ENCODE results near the gene CBL.

Gene CBL

DNA sequence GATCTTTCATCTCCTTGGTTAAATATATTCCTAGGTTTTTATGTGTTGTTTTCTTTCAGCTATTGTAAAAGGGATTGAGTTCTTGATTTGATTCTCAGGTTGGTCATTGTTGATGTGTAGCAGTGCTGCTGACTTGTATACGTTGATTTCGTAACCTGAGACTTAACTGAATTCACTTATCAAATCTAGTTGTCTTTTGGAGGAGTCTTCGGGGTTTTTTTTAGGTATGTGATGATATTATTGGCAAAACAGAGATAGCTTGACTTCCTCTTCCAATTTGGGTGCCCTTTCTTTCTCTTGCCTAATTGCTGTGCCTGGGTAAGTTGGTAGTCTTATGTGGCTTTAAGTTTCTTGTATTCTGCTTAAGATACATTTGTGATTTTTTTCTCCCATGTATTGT, 52.8 kb downstream of the CBL start:
- TF ChIP-seq SPI1 (IDR thresholded peaks at IDR 0.05; ENCODE audit: low read depth, low read length) = peak; percentile 35; the same call in 1 of the 2 replicates
- no peak for TF ChIP-seq POU2F2 (IDR thresholded peaks at IDR 0.05; ENCODE audit: low read depth, low read length)
- FAIRE-seq (peak; percentile 65), DNase-seq (ENCODE audit: insufficient read length, low spot score) (no peak)

DNA sequence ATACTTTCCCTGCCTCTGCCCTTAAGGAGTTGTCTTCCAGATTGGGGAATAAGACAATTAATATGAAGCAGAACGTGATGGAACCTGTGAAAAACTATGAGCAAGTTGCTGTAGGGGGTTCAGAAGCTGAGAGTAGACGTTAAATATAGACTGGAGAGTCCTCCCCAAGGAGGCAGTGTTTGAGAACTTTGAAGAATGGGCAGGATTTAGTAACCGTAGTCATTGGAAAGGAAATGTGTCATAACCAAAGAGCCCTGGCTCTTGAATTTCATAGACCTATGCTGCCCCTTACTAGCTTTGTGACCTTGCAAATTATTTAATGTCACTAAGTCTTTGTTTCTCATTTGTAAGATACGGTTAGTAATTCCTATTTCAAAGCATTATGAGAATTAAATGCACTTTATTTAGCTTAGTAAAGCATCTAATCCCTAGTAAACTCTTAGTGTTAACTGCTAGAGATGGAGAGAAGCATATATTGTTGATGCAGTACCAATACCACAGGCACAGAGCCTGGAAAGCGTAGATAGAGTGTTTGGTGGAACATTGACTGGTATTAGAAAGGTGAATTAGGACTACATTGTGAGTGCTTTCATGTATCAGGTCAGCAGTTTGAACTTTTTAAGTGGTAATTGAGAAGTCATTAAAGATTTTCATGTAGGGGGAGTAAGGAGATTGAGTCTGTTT, 56.7 kb downstream of the CBL start:
- FAIRE-seq = peak; percentile 88
- TF ChIP-seq POU2F2 (IDR thresholded peaks at IDR 0.05; ENCODE audit: low read depth, low read length) (no peak), POLR2A (IDR thresholded peaks at IDR 0.05; ENCODE audit: low read depth, low read length) (no peak), POLR2AphosphoS5 (IDR thresholded peaks at IDR 0.05; ENCODE audit: low read depth, low read length) (no peak), SPI1 (IDR thresholded peaks at IDR 0.05; ENCODE audit: low read depth, low read length) (no peak)
- no peak for DNase-seq (ENCODE audit: insufficient read length, low spot score)

DNA sequence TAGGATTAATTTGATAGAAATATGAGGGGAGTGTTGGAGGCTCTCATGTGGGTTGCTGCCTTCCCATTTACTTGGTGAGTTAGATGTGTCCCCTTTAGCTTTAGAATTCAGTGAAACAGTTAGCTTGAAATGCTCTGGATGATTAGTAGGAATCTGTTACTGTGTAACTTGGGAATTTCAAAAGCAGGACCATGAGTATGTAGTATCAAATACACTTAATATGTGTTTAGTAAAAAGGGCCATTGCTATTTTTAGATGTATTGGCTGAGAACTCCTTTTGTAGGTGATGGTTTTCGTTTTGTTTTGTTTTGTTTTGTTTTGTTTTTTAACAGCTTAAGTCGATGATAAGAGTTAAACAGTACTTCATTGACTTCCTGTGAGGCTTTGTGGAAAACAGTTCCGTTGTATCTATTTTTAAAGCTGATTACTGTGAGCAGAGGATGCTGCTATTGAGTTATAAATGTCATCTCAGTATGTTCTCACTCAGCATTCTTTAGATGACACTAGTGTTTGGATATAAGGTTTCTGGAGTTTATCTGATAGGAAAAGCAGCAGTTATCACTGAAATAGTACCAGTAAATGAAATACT, 57.3 kb downstream of the CBL start:
- FAIRE-seq (no peak), DNase-seq (ENCODE audit: insufficient read length, low spot score) (no peak)
- TF ChIP-seq POLR2AphosphoS5 (IDR thresholded peaks at IDR 0.05; ENCODE audit: low read depth, low read length) = no peak
- TF ChIP-seq SPI1 (IDR thresholded peaks at IDR 0.05; ENCODE audit: low read depth, low read length) = no peak
- TF ChIP-seq TAF1 (IDR thresholded peaks at IDR 0.05; ENCODE audit: low read depth, low read length) = no peak
- TF ChIP-seq PAX5 (IDR thresholded peaks at IDR 0.05; ENCODE audit: insufficient read depth, low read length, severe bottlenecking) = no peak
- no peak for TF ChIP-seq POU2F2 (IDR thresholded peaks at IDR 0.05; ENCODE audit: low read depth, low read length)
- TF ChIP-seq POLR2A (IDR thresholded peaks at IDR 0.05; ENCODE audit: low read depth, low read length) = no peak

DNA sequence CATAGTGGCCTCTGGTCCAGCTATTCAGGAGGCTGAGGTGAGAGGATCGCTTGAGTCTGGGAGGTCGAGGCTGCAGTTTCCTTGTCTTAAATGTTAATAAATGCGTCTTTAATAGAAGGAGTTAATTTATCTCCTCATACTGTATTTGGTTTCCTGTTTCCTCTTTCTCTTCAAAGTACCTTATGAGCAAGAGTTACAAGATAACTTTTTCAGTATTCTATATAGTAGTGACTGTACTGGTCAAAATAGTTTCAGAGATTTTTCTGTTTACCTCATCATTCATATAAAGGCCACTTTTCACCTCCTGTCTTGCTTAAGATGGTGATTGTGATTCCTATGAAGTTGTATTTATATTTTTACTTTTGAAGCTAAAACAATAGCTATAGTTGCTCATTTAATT, 59.9 kb downstream of the CBL start:
- FAIRE-seq (no peak), DNase-seq (ENCODE audit: insufficient read length, low spot score) (no peak)
- TF ChIP-seq TAF1 (IDR thresholded peaks at IDR 0.05; ENCODE audit: low read depth, low read length) = no peak
- no peak for TF ChIP-seq POLR2A (IDR thresholded peaks at IDR 0.05; ENCODE audit: low read depth, low read length)
- TF ChIP-seq SPI1 (IDR thresholded peaks at IDR 0.05; ENCODE audit: low read depth, low read length) = no peak
- TF ChIP-seq PAX5 (IDR thresholded peaks at IDR 0.05; ENCODE audit: insufficient read depth, low read length, severe bottlenecking) = no peak
- no peak for TF ChIP-seq POU2F2 (IDR thresholded peaks at IDR 0.05; ENCODE audit: low read depth, low read length)
- no peak for TF ChIP-seq POLR2AphosphoS5 (IDR thresholded peaks at IDR 0.05; ENCODE audit: low read depth, low read length)

DNA sequence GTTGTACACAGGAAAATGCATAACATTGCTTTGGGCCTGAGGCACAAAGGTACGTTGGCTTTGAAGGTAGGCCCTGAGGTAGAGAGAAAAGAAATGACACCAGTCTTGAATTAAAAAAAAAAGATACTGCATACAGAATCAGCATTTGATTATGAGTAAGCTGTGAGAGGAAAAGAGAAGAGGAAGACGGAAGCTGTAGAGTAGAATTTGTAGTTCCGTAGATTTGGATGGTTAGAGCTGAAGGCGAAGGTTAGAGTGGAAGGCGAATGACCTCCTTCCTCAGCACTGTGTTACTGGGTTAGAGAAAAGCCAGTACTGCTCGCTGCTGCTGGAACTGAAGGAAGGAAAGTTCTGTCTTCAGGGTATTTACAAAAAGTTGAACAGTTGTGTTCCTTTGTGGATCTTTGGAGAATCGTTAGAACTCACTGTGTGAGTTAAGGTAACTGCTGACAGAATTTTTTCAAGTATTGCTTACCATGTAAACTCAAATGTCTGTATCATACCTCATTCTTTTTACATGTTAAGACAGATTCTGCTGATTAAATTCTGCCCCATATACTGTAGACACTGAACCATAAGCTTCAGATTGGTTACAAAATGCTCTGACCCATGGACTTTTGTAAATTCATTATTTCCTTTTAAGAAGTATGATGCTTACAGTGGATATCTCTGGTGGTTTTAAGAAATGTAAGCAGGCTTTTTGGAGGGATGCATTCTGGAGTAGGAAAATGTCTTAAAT, 60.5 kb downstream of the CBL start:
- FAIRE-seq (peak; percentile 59), DNase-seq (ENCODE audit: insufficient read length, low spot score) (no peak)
- no peak for TF ChIP-seq SPI1 (IDR thresholded peaks at IDR 0.05; ENCODE audit: low read depth, low read length)
- no peak for TF ChIP-seq PAX5 (IDR thresholded peaks at IDR 0.05; ENCODE audit: insufficient read depth, low read length, severe bottlenecking)
- TF ChIP-seq TAF1 (IDR thresholded peaks at IDR 0.05; ENCODE audit: low read depth, low read length) = no peak
- TF ChIP-seq POU2F2 (IDR thresholded peaks at IDR 0.05; ENCODE audit: low read depth, low read length) = no peak
- TF ChIP-seq POLR2AphosphoS5 (IDR thresholded peaks at IDR 0.05; ENCODE audit: low read depth, low read length) = no peak
- no peak for TF ChIP-seq POLR2A (IDR thresholded peaks at IDR 0.05; ENCODE audit: low read depth, low read length)

DNA sequence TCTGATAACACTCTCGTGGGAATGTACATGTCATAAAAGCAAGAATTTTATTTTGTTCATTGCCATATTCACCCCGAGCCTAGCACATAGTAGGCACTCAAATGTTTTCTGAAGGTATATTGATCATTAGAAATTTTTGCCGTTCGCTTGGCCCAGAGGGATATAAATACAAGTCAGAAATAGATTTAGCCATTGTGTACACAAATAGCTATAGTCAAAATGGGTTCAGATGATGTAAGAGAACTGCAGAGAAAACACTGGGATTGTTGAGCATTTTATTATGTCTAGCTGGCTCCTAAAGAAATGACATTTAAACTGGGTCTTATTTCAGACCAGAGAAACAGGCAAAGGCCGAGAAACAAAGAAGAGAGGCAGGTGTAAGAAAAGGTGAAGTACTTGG, 61.5 kb downstream of the CBL start:
- TF ChIP-seq POLR2AphosphoS5 (IDR thresholded peaks at IDR 0.05; ENCODE audit: low read depth, low read length) (no peak), POLR2A (IDR thresholded peaks at IDR 0.05; ENCODE audit: low read depth, low read length) (no peak), TAF1 (IDR thresholded peaks at IDR 0.05; ENCODE audit: low read depth, low read length) (no peak), PAX5 (IDR thresholded peaks at IDR 0.05; ENCODE audit: insufficient read depth, low read length, severe bottlenecking) (no peak), SPI1 (IDR thresholded peaks at IDR 0.05; ENCODE audit: low read depth, low read length) (no peak), POU2F2 (IDR thresholded peaks at IDR 0.05; ENCODE audit: low read depth, low read length) (no peak)
- no peak for DNase-seq (ENCODE audit: insufficient read length, low spot score)

DNA sequence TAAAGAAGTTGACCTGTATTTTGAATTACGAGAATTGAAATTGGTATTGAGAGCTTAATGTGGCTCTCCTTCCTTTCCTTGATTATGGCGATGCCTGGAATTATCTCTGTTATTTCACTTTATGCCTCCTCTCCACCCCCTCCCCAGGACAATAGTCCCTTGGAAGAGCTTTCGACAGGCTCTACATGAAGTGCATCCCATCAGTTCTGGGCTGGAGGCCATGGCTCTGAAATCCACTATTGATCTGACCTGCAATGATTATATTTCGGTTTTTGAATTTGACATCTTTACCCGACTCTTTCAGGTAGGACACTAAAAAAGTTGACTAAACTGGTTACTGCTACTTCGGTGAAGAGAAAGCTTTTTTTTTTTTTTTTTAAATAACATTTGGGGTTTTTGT, 67.6 kb downstream of the CBL start:
- DNase-seq (ENCODE audit: insufficient read length, low spot score) (no peak), FAIRE-seq (no peak)

More for the DNA sequence above, 61.5 kb downstream of the CBL start:
- peak; percentile 13 for FAIRE-seq

DNA sequence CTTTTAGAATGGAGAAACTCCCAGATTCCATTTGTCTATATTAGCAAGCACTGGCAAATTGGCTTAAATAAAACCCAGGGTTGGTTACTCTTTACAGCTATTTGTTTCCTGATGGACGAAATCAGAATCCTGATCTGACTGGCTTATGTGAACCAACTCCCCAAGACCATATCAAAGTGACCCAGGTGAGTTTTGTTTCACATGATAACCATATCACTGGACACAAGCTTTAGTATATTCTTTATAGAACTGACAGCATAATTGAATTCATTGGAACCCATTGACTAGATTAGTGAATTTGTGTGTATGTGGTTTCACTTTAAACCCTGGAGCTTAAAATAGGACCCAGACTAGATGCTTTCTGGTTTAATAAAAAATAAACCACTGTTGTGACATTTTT, 71.5 kb downstream of the CBL start:
- DNase-seq (ENCODE audit: insufficient read length, low spot score) (no peak), FAIRE-seq (no peak)
- TF ChIP-seq POU2F2 (IDR thresholded peaks at IDR 0.05; ENCODE audit: low read depth, low read length) = no peak
- TF ChIP-seq PAX5 (IDR thresholded peaks at IDR 0.05; ENCODE audit: insufficient read depth, low read length, severe bottlenecking) = no peak
- no peak for TF ChIP-seq SPI1 (IDR thresholded peaks at IDR 0.05; ENCODE audit: low read depth, low read length)

More for the DNA sequence above, 67.6 kb downstream of the CBL start:
- TF ChIP-seq SPI1 (IDR thresholded peaks at IDR 0.05; ENCODE audit: low read depth, low read length) (no peak), PAX5 (IDR thresholded peaks at IDR 0.05; ENCODE audit: insufficient read depth, low read length, severe bottlenecking) (no peak), POU2F2 (IDR thresholded peaks at IDR 0.05; ENCODE audit: low read depth, low read length) (no peak), POLR2A (IDR thresholded peaks at IDR 0.05; ENCODE audit: low read depth, low read length) (no peak), POLR2AphosphoS5 (IDR thresholded peaks at IDR 0.05; ENCODE audit: low read depth, low read length) (no peak), TAF1 (IDR thresholded peaks at IDR 0.05; ENCODE audit: low read depth, low read length) (no peak)

DNA sequence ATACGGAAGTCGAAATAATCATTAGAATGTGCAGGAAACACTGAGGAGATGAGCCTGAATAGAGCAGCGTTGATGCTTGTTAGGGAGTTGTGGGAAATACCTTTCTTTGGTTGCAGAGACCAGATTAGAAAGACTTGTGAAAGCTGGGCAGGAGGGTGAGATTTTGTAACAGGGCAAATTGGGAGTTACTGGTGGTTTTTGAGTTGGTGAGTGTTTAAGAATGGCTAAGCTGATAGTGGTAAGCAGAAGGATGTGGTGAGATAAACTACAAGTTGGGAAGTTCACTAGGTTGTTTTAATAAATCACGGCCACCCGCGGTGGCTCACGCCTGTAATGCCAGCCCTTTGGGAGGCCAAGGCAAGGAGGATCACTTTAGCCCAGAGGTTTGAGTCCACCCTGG, 76.4 kb downstream of the CBL start:
- TF ChIP-seq POLR2A (IDR thresholded peaks at IDR 0.05; ENCODE audit: low read depth, low read length) (no peak), TAF1 (IDR thresholded peaks at IDR 0.05; ENCODE audit: low read depth, low read length) (no peak), POU2F2 (IDR thresholded peaks at IDR 0.05; ENCODE audit: low read depth, low read length) (no peak), POLR2AphosphoS5 (IDR thresholded peaks at IDR 0.05; ENCODE audit: low read depth, low read length) (no peak), SPI1 (IDR thresholded peaks at IDR 0.05; ENCODE audit: low read depth, low read length) (no peak), PAX5 (IDR thresholded peaks at IDR 0.05; ENCODE audit: insufficient read depth, low read length, severe bottlenecking) (no peak)
- FAIRE-seq = no peak
- DNase-seq (ENCODE audit: insufficient read length, low spot score) = no peak

All from GM12891 (cell line).